Stomach (tissue), 9 donors: Measurements from ENCODE around the gene CIROP. TPM values are rescaled to one million over a fixed set of nuclear protein-coding genes. Genes with fewer than 3 reads are reported as not detected.
A peak's percentile ranks its signal among the peaks of the same experiment; 100 is the strongest.

ENCODE experiments used
- DNase-seq, 2 donors: peaks; one replicate each; pipeline versions ENCODE4 v3.0.0 to v3.0.0-alpha.2; 2013 to 2019
- H3K27ac ChIP-seq, 5 donors: fragments of 200-600 bp in 4 of 5; sonication (generic) in 4 of 5; one replicate each; pipeline ENCODE4 v1.5.1; 2013 to 2019; ENCODE audit warnings: mild to moderate bottlenecking in 1 of 5, moderate library complexity in 1 of 5
- H3K27me3 ChIP-seq, 3 donors: fragments of 200-600 bp; sonication (generic); one replicate each; pipeline ENCODE4 v1.5.1; 2017 to 2019; ENCODE audit warnings: mixed run types in 1 of 3
- H3K36me3 ChIP-seq, 4 donors: fragments of 200-600 bp; sonication (generic); 1 replicate in 3 of 4; 2 replicates in 1 of 4; pipeline ENCODE4 v1.5.1; 2016 to 2019
- H3K4me1 ChIP-seq, 4 donors: fragments of 200-600 bp; sonication (generic); one replicate each; pipeline ENCODE4 v1.5.1; 2016 to 2019
- H3K4me3 ChIP-seq, 4 donors: fragments of 200-600 bp; sonication (generic) in 3 of 4; one replicate each; pipeline ENCODE4 v1.5.1; 2016 to 2019; ENCODE audit warnings: mild to moderate bottlenecking in 1 of 4
- H3K9me3 ChIP-seq, 4 donors: fragments of 200-600 bp; sonication (generic); one replicate each; pipeline ENCODE4 v1.5.1; 2016 to 2019
- CTCF ChIP-seq, 7 experiments: fragments of 450-650 bp in 4 of 7; fragments of 200-600 bp in 3 of 7; sonication (generic) in 3 of 7; IDR thresholded peaks; one replicate each; pipeline ENCODE4 v1.5.1; 2016 to 2019; ENCODE audit warnings: antibody characterized with exemption in 7 of 7, control low read depth in 2 of 7, mild to moderate bottlenecking in 1 of 7
- EP300 ChIP-seq: sonication (generic); formaldehyde crosslinking; IDR thresholded peaks from one replicate; pipeline ENCODE4 v1.6.1; 2017; ENCODE audit warnings: antibody characterized with exemption
- POLR2A ChIP-seq, 4 donors: fragments of 450-650 bp; IDR thresholded peaks; one replicate each; pipeline ENCODE4 v1.6.1; 2016; ENCODE audit warnings: antibody characterized with exemption in 4 of 4, control low read depth in 2 of 4, mild to moderate bottlenecking in 1 of 4, moderate library complexity in 1 of 4
- POLR2AphosphoS5 ChIP-seq, 3 donors: sonication (generic); formaldehyde crosslinking; IDR thresholded peaks; one replicate each; pipeline ENCODE4 v1.6.1; 2016; ENCODE audit warnings: antibody characterized with exemption in 3 of 3
- WGBS, 5 donors: extraction: QIAGEN DNeasy Blood & Tissue Kit in 3 of 5; methylation state at CpG; one replicate each; pipeline versions ENCODE4 v1.1.5 to v1.1.7; 2013 to 2018; 5-methylcytosine and 5-hydroxymethylcytosine counted together
- intact Hi-C: fragments of 100-400 bp; cut with DNase I; formaldehyde crosslinking; loops from one replicate; pipeline ENCODE4 v1.15.1; 2023; ENCODE audit warnings: low total_unique reads
- polyA plus RNA-seq, 3 donors: library from polyadenylated mRNA; stranded (reverse); fragments of 200-250 nt; gene quantifications; one replicate each; pipeline ENCODE4 v1.2.3, GENCODE V29; 2013
- total RNA-seq, 5 donors: library from RNA; depleted of rRNA; stranded (reverse); fragments of >200 nt; gene quantifications; one replicate each; pipeline versions ENCODE4 v1.1.0 to v1.2.3, GENCODE V29; 2014 to 2016
- donor health status: healthy with polysubstance abuse.
- donor health status: Bipolar disorder and iron deficiency.
- donor health status: healthy.

Gene CIROP
- total and polyA plus RNA-seq, 8 donors: not detected

- Histone ChIP-seq H3K36me3 (peaks cover 25 to 42% (median 39%) of the 10 kb centered on the region in 4 donors), H3K4me3 (no peak overlapping the region), H3K27me3 (no peaks in the 10 kb centered on the region), H3K27ac (peak overlapping the region in 1 of 5 donors; percentile 25), H3K9me3 (no peaks in the 10 kb centered on the region), H3K4me1 (peaks cover 9 to 50% (median 21%) of the 10 kb centered on the region in 4 donors)
- intact Hi-C loops: no loop called here
- DNase-seq: no peak
- 40 to 68% (median 49%) methylated on average over 3 of the region's 3 CpGs for WGBS, 5 donors
- TF ChIP-seq POLR2AphosphoS5 (IDR thresholded peaks at IDR 0.05) (no peak), POLR2A (IDR thresholded peaks at IDR 0.05) (no peak), CTCF (IDR thresholded peaks at IDR 0.05) (no peak)
Measured at GRCh38 chr14:23125011-23125410, 20.2 kb upstream of the CIROP start.

DNA sequence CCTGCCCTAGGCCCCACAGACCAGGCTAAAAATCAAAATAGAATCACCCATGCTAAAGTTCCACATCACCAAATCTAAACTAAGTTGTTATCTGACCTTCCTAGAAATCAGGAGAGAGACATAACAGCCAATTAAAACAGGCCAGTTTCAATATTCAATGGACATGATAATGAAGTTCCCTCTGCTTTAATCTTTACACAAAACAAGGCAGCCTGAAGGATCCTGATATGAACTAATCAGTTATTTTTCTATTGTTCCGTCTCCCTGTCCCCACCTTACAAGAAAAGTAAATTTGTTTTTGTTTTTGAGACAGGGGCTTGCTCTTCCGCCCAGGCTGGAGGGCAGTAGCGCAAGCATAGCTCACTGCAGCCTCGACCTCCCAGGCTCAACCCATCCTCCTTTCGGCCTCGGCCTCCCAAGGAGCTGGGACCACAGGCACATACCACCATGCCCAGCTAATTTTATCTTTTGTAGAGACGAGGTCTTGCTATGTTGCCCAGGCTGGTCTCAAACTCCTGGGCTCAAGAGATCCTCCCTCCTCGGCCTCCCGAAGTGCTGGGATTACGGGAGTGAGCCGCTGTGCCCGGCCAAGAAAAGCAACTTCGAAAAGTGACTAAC lies 19.7 kb upstream of the CIROP start:
- Histone ChIP-seq H3K9me3 (no peaks in the 10 kb centered on the region), H3K36me3 (peaks cover 21 to 36% (median 34%) of the 10 kb centered on the region in 4 donors), H3K27ac (peak overlapping the region in 1 of 5 donors; percentile 62), H3K4me1 (peaks cover 9 to 56% (median 21%) of the 10 kb centered on the region in 4 donors), H3K4me3 (no peak overlapping the region), H3K27me3 (no peaks in the 10 kb centered on the region)
- 83 to 87% (median 86%) methylated on average over 13 of the region's 13 CpGs for WGBS, 5 donors
- TF ChIP-seq POLR2A (IDR thresholded peaks at IDR 0.05) (no peak), CTCF (IDR thresholded peaks at IDR 0.05) (no peak), EP300 (no peak), POLR2AphosphoS5 (IDR thresholded peaks at IDR 0.05) (no peak)
- DNase-seq: no peak
- intact Hi-C loops: loop anchor here (5.0 kb wide), 1 partner anchor 63 kb away; no protein-coding TSS in a partner anchor

DNA sequence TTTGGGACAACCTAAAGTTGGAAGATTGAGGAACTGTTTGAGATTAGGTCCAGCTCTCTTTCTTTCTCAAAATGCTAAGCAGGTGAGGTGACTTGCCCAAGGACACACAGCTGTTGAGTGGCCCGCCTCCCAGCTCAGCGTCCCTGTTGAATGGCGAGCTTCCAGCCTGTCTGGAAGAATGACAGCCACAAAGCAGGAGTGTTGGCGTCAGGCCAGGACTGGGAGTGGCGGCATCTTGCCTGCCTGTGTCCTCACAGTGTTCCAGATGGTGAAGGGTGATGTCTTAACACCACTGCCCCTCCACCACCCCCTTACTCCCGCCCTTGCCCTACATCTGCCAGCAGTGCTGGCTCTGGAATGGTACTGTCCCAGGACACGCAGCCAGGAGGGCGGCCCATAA lies 18.6 kb upstream of the CIROP start:
- Histone ChIP-seq H3K9me3 (no peaks in the 10 kb centered on the region), H3K36me3 (peaks cover 11 to 26% (median 23%) of the 10 kb centered on the region in 4 donors), H3K4me3 (no peak overlapping the region), H3K4me1 (peaks cover 9 to 57% (median 21%) of the 10 kb centered on the region in 4 donors), H3K27ac (peak overlapping the region in 2 of 5 donors; percentile 25 to 62), H3K27me3 (peaks cover 0 to 4% (median 0%) of the 10 kb centered on the region in 3 donors)
- WGBS, 5 donors: 28 to 45% (median 33%) methylated on average over 7 to 8 of the region's 8 CpGs
- TF ChIP-seq POLR2AphosphoS5 (IDR thresholded peaks at IDR 0.05) (peak in 1 of 3 donors; percentile 47), POLR2A (IDR thresholded peaks at IDR 0.05) (no peak), CTCF (IDR thresholded peaks at IDR 0.05) (no peak), EP300 (no peak)
- peak; percentile 74 to 93 for DNase-seq
- intact Hi-C loops: loop anchor here (5.0 kb wide), 1 partner anchor 64 kb away; no protein-coding TSS in a partner anchor

DNA sequence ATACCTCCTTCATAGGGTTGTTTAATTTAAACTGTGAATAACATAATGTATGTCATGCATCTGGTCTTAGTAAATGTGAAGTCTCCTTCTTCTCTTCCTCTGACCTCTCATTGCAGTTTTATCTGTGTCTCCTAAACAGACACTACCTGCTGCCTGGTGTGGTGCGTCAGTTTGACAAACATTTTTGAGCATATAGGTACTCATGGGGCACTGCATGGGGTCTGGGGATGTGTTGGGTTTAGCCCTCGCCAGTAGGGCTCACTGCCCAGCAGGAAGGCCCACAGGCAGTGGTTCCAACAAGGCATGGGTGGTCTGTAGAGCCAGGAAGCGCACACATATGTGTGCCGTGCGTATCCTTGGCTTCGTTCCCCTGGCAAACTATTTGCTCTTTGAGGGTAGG lies 17.3 kb upstream of the CIROP start:
- WGBS, 5 donors: 84 to 98% (median 91%) methylated on average over 6 of the region's 6 CpGs
- peaks cover 0 to 15% (median 0%) of the 10 kb centered on the region in 3 donors for H3K27me3 ChIP-seq
- H3K27ac ChIP-seq: peak overlapping the region in 4 of 5 donors; percentile 48 to 73 (median 56)

More for the DNA sequence above, 17.3 kb upstream of the CIROP start:
- intact Hi-C loops: loop anchor here (5.0 kb wide), 1 partner anchor 65 kb away; no protein-coding TSS in a partner anchor
- peaks cover 0 to 13% (median 10%) of the 10 kb centered on the region in 4 donors for H3K36me3 ChIP-seq
- H3K9me3 ChIP-seq: no peaks in the 10 kb centered on the region
- H3K4me3 ChIP-seq: no peak overlapping the region
- H3K4me1 ChIP-seq: peaks cover 9 to 57% (median 21%) of the 10 kb centered on the region in 4 donors
- TF ChIP-seq CTCF (IDR thresholded peaks at IDR 0.05): no peak
- TF ChIP-seq POLR2AphosphoS5 (IDR thresholded peaks at IDR 0.05): no peak
- no peak for TF ChIP-seq POLR2A (IDR thresholded peaks at IDR 0.05)
- no peak for TF ChIP-seq EP300
- no peak for DNase-seq
